CD4-positive, alpha-beta T cell treated with Interferon alpha-2 for 1 hour (primary cell): ENCODE results near the gene DIABLO.
A peak's percentile ranks its signal among the peaks of the same experiment; 100 is the strongest.
"Not testable (repeated sequence)": the region's sequence is repeated elsewhere in the genome, so short reads cannot be mapped to it uniquely, and the experiment has no call there.

Experiments
- DNase-seq, 2 donors: peaks; one replicate each; pipeline ENCODE4 v3.0.0-alpha.2; 2020 to 2022

Gene DIABLO

DNA sequence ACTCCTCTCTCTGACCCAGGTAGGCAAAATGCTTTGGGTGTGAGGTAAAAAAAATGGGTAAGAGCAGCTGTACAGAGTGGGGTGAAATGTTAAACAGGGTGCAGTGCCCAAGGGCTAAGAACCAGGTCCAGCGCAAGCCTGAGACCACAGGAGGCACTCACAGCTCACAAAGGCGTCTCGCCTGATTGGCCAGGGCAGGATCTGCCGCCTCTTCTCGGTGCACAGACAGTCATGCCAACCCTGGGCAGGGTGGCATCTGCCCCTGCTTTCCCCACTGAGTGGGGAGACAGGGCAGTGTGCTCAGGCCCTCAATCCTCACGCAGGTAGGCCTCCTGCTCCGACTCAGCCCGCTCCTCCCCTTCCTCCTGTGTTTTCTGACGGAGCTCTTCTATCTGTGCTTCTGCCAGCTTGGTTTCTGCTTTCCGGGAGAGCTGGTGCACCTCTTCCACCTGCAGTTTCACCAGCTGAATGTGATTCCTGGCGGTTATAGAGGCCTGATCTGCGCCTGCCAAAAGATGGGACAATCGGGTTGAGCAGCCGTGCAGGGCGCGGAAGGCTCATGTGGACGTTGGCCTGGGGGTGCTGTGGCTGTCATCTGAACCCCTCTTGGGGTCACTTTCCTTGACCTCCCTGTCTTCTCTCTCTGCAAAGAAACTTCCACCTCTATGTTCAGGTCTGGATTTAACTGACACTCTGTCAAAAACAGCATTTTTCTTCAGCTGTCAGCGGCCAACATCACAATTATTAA, 17.6 kb downstream of the DIABLO start:
- DNase-seq, result no peak

DNA sequence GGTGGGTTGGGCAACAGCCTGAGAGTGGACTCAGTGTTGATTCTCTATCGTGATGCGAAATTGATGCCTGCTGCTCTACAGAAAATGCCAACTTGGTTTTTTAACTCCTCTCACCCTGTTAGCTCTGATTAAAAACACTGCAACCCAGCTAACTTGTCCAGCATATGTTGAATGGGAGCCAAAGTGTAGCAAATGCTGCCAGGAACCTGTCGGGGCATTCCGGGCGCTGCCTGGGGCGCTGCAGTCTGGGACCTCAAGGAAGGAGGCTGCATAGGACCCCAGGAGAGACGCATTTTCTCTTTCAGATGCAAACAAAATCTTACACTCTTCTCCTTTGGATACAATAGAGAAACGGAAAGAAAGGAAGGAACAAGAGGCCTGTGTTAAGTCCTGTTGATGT, 18.5 kb downstream of the DIABLO start:
- DNase-seq, result no peak

DNA sequence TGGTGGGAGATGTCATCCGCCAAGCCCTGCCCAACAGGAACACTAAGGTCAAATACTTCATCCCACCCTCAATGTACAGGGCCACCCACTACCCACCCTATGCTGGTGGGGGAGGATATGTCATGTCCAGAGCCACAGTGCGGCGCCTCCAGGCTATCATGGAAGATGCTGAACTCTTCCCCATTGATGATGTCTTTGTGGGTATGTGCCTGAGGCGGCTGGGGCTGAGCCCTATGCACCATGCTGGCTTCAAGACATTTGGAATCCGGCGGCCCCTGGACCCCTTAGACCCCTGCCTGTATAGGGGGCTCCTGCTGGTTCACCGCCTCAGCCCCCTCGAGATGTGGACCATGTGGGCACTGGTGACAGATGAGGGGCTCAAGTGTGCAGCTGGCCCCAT, 18.9 kb downstream of the DIABLO start:
- no peak for DNase-seq

DNA sequence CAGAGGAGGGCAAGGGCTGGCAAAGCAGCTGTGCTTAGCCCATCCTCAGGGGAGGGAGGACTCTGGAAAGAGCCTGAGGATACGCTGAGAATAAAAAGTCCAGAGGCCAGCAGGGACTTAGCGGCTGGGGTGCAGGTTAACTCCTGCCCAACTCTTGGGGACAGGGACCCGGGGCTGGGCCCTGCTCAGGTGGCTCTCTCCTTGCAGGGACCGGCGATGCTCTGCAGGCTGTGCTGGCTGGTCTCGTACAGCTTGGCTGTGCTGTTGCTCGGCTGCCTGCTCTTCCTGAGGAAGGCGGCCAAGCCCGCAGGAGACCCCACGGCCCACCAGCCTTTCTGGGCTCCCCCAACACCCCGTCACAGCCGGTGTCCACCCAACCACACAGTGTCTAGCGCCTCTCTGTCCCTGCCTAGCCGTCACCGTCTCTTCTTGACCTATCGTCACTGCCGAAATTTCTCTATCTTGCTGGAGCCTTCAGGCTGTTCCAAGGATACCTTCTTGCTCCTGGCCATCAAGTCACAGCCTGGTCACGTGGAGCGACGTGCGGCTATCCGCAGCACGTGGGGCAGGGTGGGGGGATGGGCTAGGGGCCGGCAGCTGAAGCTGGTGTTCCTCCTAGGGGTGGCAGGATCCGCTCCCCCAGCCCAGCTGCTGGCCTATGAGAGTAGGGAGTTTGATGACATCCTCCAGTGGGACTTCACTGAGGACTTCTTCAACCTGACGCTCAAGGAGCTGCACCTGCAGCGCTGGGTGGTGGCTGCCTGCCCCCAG, 19.6 kb downstream of the DIABLO start:
- no peak for DNase-seq

DNA sequence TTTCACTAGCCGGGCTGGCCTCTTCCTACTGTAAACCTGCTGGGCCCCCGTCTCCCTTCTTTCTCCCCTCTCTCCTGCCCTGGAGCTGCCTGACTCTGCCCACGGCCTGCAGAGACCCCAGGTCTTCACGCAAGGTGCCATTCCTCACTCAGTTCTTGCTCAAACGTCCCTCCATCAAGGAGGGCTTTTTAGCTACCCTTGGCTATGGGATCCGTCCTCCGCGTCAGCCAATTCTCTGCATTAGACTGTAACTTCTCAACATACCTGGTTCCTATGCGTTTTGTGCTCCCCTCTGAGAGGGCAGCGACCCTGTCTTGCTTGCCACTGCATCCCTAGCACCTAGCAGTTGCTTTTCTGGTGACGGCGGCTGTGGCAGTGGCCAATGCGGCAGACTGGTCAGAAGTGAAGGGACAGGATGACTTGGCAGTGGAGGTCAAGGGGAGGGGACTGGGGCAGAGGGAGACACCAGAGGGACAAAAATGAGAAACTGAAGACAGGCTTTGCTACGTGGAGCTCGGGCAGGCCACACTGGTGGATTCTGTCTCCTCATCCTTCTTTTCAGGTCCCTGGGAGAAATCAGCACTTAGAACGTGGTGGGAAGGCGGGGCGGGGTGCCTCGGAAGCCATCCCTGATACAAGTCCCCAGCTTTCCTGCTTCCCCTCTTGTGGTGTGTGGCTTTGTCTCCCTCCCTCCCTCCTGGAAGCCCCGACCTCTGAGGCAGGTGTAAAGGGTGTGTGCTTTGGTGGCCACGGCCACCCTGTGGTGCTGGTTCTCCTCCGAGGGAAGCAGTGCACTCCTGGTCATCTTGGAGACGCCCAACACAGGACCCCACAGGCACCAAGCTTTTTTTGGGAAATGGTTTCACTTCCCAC, 20.6 kb downstream of the DIABLO start:
- DNase-seq, result no peak

DNA sequence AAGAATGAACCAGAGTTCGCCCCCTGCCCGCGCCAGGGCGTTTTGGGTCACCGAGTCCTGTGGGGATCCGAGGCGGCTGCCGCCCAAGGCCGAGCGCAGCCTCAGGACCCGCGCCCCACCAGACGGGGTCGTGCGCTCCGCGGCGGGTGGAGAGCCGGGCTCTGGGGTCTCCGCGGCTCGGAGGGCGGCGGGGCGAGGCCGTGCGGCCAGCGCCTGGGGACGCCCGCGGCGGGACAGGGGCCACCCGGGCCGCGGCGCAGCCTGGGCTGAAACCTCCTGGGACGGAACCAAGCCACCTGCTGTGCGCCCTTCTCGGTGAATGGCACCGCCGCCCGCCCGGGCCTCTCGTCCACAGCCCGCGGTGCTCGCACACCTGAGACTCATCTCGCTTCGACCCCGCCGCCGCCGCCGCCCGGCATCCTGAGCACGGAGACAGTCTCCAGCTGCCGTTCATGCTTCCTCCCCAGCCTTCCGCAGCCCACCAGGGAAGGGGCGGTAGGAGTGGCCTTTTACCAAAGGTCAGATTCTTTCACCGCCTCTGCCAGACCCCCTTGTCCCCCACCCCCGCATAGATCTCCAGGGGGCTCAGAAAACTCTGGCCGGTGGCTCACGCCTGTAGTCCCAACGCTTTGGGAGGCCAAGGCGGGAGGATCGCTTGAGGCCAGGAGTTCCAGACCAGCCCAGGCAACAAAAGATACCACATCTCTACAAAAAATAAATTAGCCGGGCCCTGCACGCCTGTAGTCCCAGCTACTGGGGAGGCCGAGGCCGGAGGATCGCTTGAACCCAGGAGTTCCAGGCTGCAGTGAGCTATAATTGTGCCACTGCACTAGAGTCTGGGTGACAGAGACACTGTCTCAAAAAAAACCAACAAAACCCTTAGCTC, 21.4 kb downstream of the DIABLO start:
- no peak for DNase-seq

DNA sequence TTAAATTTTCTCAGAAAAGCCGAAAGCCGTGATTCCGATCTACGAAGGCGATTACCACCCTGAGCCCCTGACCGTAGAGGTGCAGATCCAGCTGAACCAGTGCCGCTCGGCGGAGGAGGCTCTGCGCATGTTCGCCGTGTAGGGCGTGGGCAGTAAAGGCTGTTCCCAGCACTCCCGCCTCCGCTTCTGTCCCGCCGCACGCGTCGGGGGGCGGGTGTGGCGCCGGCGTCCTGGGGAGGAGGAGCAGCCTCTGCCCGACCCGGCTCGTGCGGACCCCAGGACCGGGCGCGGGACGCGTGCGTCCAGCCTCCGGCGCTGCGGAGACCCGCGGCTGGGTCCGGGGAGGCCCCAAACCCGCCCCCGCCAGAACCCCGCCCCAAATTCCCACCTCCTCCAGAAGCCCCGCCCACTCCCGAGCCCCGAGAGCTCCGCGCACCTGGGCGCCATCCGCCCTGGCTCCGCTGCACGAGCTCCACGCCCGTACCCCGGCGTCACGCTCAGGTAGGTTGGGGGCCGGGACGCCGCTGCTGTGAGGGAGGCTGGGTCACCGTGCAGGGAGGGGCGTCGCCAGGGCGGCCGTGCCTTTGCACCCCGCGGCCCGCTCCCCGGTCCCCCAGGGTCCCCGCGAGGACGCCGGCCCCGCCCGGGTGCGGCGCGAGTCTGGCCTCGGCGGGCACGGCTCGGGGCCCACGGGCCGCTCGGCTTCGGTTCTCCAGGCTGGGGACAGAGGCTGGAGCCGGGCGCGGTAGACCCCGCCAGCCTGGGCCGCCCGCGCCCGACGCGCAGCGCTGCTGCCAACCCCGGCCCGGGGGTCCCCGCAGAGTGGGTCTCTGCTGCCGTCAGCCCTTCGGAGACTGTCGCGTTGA, 22.3 kb downstream of the DIABLO start, which contains the start of gene B3GNT4:
Gene B3GNT4 (plus strand): TSS at position 409 of the 866 bp plus-strand sequence. CDS start 910 bp downstream, outside the sequence.
- DNase-seq, result peak; percentile 48 to 79

DNA sequence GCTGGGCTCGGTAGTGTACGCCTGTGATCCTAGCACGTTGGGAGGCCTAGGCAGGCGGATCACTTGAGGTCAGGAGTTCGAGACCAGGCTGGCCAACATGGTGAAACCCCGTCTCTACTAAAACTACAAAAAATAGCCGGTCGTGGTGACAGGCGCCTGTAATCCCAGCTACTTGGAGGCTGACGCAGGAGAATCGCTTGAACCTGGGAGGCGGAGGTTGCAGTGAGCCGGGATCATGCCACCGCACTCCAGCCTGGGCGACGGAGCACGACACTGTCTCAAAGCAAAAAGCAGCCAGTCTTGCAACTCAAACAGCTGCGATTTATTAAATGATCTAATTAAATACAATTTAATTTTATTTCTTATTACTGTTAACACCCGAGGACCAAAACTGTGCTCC, 23.0 kb downstream of the DIABLO start:
- DNase-seq, result not testable (repeated sequence)

DNA sequence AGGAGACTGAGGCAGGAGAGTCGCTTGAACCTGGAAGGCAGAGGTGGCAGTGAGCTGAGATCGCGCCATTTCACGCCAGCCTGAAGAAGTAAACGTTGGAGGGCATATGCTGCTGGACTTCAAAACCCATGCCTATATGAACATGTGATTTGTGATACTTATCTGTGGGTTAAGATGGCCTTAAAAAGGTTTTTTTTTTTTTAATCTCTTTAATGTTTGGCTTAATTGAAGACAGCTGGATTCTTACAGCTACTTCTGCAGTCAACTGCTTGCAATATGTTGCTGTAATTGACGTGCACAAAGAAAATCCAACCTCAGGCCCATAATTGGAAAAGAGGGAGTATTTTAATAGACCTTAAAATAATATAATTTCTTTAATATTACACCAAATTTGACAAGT, 23.8 kb downstream of the DIABLO start:
- DNase-seq, result no peak

DNA sequence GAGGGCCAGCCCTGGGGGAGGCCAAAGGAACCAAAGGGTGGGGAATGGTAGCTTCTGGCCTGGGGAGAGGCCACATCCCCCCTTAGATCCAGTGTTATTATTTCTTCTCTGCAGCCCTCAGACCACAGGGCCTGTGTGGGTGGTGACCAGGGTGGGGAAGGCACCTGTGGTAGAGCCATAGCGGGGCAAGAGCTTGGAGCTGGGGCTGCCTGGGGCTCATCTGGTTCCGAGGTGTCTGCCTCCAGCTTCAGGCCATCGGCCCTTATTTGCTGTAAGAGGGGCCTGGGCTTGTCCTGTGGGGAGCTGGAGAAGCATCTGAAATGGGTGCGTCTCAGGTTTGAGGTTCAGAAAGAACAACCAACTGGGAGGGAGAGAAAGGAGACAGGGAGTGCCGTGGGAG, 24.5 kb downstream of the DIABLO start:
- no peak for DNase-seq

DNA sequence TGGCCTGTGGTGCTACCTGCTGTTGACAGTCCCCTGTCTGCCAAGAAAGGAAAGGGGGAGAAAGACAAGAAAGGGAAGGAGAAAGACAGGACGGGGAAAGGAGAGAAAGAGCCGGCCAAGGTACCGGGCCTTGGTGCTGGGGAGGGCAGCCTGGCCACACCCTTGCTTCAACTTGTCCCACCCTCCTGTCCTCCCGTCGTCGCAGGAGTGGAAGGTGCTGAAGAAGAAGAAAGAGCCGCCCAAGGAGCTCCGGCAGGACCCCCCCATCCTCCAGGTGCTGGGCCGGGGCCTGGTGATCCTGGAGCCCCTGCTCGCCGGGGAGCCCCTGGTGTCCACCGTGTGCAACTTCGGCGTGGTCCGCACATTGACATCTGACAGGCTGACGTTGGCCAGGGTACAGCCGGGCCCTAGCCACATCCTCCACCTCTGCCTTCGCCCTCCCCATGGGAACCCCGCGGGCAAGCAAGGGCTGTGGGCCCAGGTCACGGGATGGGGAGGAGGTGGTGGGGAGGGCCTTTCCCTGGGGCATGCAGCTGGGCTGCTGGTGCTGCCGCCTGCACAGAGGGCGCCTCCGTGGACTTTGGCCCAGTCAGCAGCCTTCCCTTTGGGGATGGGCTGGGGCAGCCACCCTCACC, 25.2 kb downstream of the DIABLO start:
- DNase-seq, result no peak

DNA sequence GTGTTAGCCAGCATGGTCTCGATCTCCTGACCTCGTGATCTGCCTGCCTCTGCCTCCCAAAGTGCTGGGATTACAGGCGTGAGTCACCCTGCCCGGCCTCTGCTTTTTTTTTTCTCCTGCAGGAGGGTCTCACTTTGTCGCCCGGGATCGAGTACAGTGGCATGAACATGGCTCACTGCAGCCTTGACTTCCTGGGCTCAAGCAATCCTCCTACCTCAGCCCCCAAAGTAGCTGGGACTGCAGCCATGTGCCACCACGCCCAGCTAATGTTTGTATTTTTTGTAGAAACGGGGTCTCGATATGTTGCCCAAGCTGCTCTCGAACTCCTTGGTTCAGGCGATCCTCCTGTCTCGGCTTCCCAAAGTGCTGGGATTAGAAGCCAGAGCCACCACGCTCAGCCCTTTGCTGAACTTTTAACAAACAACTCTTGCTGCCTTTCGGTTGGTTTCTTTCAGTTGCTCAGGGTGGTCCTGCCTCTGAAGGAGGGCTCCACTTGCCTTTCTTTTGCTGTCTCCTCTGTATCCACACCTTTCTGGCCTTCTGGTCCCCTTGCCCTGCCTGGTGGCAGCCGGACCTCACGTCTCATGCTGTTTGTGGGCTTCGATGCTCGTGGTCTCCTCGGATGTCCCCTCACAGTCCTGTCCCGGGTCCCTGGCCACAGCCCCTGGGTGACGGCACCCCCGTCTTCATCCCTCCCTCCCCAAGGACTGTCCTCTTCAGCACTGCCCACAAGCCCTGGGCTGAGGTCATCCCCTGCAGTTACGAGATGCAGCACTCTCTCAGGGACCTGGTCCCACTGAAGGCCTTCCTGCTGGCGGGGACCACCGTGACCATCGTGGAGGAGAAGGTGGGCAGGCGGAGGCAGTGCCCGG, 26.1 kb downstream of the DIABLO start:
- DNase-seq, result no peak

DNA sequence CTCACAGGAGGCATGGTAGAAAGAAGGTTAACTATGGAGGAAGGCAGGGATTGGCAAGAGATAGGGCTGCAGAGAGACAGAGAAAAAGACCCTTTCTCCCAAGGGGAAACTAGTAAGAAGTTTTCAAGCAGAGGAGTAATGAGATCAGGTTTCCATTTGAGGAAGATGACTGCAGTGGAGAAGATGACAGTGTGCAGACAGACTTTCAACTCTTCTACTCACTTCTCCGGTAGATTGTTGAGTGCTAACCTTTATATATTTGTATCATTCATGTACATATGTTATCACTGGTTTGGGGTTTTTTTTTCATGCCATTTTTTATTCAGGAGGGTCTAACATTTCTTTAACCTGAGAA, 28.3 kb downstream of the DIABLO start:
- DNase-seq, result no peak

DNA sequence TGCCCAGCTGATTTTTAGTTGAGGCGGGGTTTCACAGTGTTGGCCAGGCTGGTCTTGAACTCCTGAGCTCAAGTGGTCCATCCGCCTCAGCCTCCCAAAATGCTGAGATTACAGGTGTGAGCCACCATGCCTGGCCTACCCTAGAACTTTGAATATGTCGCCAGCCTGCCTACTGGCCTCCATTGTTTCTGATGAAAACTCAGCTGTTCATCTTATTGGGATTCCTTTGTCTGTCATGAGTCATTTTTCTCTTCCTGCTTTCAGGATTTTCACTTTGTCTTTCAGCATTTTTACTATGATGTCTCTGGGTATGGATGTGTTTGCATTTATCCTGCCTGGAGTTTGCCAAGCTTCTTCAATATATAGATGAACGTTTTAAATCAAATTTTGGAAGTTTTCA, 30.4 kb downstream of the DIABLO start:
- DNase-seq, result no peak

DNA sequence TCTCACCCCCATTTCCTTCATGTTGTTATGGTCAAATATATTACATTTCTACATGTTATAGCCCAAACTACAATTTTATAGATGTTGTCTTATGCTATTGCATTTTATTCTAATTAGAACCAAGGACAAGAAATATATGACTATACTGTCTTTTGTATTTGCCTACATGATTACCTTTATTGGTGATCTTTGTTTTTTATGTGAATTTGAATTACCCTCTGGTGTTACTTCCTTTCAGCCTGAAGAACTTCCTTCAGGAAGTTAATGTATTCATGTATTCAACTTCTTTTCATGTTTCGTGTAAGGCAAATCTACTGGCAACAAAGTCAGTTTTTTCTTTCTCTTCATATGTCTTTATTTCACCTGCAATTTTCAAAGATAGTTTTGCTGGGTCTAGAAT, 31.0 kb downstream of the DIABLO start:
- no peak for DNase-seq

DNA sequence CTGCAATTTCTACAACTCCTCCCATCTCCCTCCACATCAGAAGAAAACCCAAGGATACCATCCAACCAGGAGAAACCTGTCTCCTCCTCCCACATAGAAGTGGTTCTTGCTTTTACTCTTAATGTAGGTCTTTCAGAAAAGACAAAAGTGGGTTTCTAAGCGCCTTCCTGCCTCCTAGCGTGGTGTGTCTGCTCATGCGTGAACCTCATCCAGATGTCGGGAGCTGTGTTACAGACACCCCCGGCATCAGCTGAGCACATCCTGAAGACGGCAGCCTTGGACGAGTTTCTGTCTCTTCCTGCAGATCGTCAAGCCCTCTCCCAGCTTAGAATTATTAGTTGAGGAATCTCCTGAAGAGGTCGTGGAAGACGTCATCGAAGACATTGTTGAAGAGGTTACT, 33.4 kb downstream of the DIABLO start:
- no peak for DNase-seq

DNA sequence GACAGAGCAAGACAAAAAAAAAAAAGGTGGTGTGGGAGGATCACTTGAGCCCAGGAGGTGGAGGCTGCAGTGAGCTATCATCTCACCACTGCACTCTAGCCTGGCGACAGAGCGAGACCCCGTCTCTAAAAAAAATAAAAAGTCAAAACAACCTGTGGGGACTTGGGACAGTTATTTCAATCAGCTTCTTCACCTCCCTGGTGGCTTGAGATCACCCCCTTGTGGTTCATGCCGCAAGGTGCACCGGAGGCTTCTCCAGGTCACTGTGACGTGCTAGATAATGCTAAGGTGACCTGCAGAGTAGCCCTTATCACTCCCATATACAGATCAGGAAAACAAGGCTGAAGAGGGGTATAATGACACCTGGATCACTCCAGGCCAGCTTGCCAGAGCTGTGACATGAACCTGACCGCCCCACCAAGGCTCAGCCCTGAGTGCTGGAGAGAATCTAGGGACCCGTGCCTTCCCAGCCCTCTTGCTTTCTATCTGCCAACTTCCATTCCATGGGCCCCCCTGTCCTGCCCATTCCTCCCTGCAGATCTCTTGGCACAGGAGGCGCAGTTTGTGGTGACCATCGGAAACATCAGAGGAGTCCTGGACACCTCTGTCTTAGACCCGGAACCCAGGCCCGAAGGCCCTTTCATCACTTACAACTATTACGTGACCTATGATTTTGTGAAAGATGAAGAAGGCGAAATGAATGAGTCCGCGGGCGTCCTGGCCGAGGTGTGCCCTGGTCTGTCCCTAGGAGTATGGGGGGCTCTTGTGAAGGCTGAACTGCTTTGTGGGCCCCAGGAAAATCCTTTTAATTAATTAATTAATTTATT, 34.8 kb downstream of the DIABLO start:
- peak; percentile 67 to 74 for DNase-seq

DNA sequence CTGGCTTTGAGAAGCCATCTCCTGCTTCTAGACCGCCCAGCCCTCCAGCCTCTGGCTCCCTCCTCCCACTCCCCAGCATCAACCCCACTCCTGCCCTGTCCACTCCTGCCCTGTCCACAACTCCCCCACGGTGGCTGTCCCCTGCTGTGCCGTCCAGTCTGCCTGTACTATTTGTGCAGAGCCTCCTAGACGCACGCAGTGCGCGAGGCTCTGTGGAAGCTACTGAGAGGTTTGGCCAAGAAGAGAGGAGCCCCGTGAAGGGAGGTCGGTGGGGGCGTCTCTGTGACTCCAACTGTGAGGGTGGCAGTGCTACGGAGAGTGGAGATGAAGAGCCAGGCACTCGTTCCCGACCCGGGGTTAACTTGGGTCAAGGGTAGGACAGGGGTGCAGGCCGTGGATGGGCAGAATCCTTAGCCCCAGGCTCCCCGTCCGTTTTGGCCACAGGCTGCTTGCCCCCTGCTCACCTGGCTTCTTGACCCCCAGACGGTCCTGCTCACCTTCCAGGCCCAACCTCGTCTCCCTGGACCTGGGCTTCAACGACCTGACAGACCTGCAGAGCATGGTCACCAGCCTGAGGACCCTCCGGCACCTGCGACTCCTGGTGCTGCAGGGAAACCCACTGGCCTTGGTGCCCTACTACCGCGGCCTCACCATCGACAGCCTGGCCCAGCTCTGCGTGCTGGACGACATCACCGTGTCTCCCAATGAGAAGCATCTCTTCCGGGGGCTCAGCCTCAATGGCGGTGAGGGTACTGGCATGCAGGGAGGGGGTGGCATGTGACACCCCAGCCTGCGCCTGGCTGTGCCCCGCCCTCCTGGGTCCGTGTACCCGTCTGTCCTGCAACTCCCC, 36.0 kb downstream of the DIABLO start:
- DNase-seq, result no peak
